Measurements from ENCODE around the gene MRPL10. TPM values are rescaled to one million over a fixed set of nuclear protein-coding genes. Genes with fewer than 3 reads are reported as not detected.

Gene MRPL10
- total and polyA plus RNA-seq, 2 donors (not counting 3 experiments of a cell fraction or from before 2014, with no cell fraction given), result 43.4 to 84.0 TPM

DNA sequence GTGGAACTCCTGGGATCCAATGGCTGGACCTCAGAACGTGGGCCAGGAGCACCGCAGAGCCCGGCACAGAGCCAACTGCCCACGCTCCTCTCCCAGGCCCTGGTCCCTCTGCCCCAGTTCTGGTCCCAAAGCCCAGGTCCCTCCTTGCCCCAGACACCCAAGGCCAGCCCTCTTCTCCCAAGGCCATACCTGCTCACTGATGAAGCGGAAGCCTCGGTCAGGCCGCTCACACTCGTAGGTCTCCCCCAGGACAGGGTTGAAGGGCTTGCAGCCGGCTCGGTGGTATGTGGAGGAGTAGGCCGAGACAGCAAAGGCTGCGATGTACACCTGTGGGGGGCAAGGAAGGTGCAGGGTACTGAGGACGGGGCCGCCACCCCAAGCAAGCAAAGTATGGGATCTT, 18.3 kb downstream of the MRPL10 start:
- FAIRE-seq, result no peak
- POLR2A ChIA-PET, result no interaction called here
- dilution Hi-C loops (cut with MboI; ENCODE audit: extremely low pct_ligation_motif_present, low sequenced_read_pairs), result no loop called here

More for the DNA sequence above, 18.3 kb downstream of the MRPL10 start:
- peaks cover 9% of the 10 kb centered on the region for H3K4me1 ChIP-seq (ENCODE audit: control insufficient read depth, extremely low read depth, insufficient read depth, low read length)
- H4K20me1 ChIP-seq (replicated peaks; ENCODE audit: control insufficient read depth, extremely low read depth, insufficient read depth, low read length), result no peaks in the 10 kb centered on the region
- H3K79me2 ChIP-seq (ENCODE audit: control insufficient read depth, insufficient read depth, low read length), result no peaks in the 10 kb centered on the region
- TF ChIP-seq JUN (IDR thresholded peaks at IDR 0.05; ENCODE audit: borderline replicate concordance, insufficient read depth, insufficient read length, low read depth) (no peak), MYC (IDR thresholded peaks at IDR 0.05; ENCODE audit: low read depth, low read length) (no peak), GATA2 (IDR thresholded peaks at IDR 0.05; ENCODE audit: insufficient read depth, insufficient read length, low read depth, low read length) (no peak), FOS (IDR thresholded peaks at IDR 0.05; ENCODE audit: borderline replicate concordance, insufficient read depth, low read length) (no peak), POLR2AphosphoS5 (IDR thresholded peaks at IDR 0.05; ENCODE audit: insufficient read depth, low read depth, low read length) (no peak), POLR2A (IDR thresholded peaks at IDR 0.05; ENCODE audit: low read depth, low read length) (no peak), EZH2 (IDR thresholded peaks at IDR 0.05; ENCODE audit: borderline replicate concordance, low read depth, low read length, severe bottlenecking) (no peak)
- TF ChIP-seq, protein P1, sequence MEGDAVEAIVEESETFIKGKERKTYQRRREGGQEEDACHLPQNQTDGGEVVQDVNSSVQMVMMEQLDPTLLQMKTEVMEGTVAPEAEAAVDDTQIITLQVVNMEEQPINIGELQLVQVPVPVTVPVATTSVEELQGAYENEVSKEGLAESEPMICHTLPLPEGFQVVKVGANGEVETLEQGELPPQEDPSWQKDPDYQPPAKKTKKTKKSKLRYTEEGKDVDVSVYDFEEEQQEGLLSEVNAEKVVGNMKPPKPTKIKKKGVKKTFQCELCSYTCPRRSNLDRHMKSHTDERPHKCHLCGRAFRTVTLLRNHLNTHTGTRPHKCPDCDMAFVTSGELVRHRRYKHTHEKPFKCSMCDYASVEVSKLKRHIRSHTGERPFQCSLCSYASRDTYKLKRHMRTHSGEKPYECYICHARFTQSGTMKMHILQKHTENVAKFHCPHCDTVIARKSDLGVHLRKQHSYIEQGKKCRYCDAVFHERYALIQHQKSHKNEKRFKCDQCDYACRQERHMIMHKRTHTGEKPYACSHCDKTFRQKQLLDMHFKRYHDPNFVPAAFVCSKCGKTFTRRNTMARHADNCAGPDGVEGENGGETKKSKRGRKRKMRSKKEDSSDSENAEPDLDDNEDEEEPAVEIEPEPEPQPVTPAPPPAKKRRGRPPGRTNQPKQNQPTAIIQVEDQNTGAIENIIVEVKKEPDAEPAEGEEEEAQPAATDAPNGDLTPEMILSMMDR (IDR thresholded peaks at IDR 0.05; ENCODE audit: extremely low read depth in 1 of 2, insufficient read depth in 1 of 2, low read depth in 1 of 2, low read length in 2 of 2), result no peak
- TF ChIP-seq, protein P2, sequence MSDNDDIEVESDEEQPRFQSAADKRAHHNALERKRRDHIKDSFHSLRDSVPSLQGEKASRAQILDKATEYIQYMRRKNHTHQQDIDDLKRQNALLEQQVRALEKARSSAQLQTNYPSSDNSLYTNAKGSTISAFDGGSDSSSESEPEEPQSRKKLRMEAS (IDR thresholded peaks at IDR 0.05; ENCODE audit: insufficient read depth, insufficient read length), result no peak
- no peak overlapping the region for H3K4me2 ChIP-seq (ENCODE audit: insufficient read depth, low read length)
- H3K9ac ChIP-seq (replicated peaks; ENCODE audit: extremely low read depth, insufficient read depth, low read length), result no peak overlapping the region
- no peaks in the 10 kb centered on the region for H3K9me1 ChIP-seq (replicated peaks; ENCODE audit: control insufficient read depth, extremely low read depth, insufficient read depth, low read length)
- intact Hi-C loops (cut with micrococcal nuclease), result no loop called here
- no TSS peak for BruUV-seq (replicated peaks)
- no peaks in the 10 kb centered on the region for H3K9me3 ChIP-seq (replicated peaks; ENCODE audit: control insufficient read depth, insufficient read depth, low read length)
- CTCF ChIA-PET, result no interaction called here
- H2AFZ ChIP-seq (ENCODE audit: low read depth, low read length), result no peak overlapping the region
- no peaks in the 10 kb centered on the region for H3K27me3 ChIP-seq (ENCODE audit: control insufficient read depth in 2 of 2, insufficient read depth in 2 of 2, low read length in 2 of 2)
- peaks cover 7 to 63% of the 10 kb centered on the region in 2 experiments for H3K36me3 ChIP-seq (ENCODE audit: control insufficient read depth in 2 of 2, extremely low read depth in 1 of 2, insufficient read depth in 2 of 2, low read length in 2 of 2)
- H3K27ac ChIP-seq (ENCODE audit: insufficient read depth, low read depth, low read length), result no peak overlapping the region
- DNase-seq (ENCODE audit: low read depth, low spot score), result no peak
- no peak overlapping the region for H3K4me3 ChIP-seq (replicated peaks in 1 of 3; ENCODE audit: insufficient read depth in 1 of 3, low read depth in 1 of 3, low read length in 3 of 3)
